Stimulated activated CD4-positive, alpha-beta T cell treated with anti-CD3 and anti-CD28 coated beads, TNF-alpha, amount 100 ng/mL, for 24 hours (primary cell): ENCODE data around the gene C13orf46.

ENCODE experiments used
- DNase-seq, 3 experiments: peaks; one replicate each; pipeline ENCODE4 v3.0.0-alpha.2; 2020; ENCODE audit warnings: low read depth in 3 of 3

Gene C13orf46

GRCh38 chr13:114010401-114011101, 36.7 kb upstream of the C13orf46 start:
- DNase-seq, result no peak

- no peak for DNase-seq
These were observed 35.9 kb upstream of the C13orf46 start for GRCh38 chr13:114009590-114010400.

GRCh38 chr13:114008964-114009589, 35.2 kb upstream of the C13orf46 start:
- DNase-seq, result no peak

- DNase-seq, result no peak
These were observed 33.7 kb upstream of the C13orf46 start for GRCh38 chr13:114007566-114007965.

GRCh38 chr13:114005206-114005724, 31.4 kb upstream of the C13orf46 start:
- DNase-seq, result no peak

- no peak for DNase-seq
These were observed 30.7 kb upstream of the C13orf46 start for GRCh38 chr13:114004420-114005205.

- no peak for DNase-seq
These were observed 29.0 kb upstream of the C13orf46 start for GRCh38 chr13:114002771-114003321.

GRCh38 chr13:114002009-114002544, 28.2 kb upstream of the C13orf46 start:
- no peak for DNase-seq

GRCh38 chr13:114001331-114002008, 27.6 kb upstream of the C13orf46 start:
- no peak for DNase-seq

- DNase-seq, result no peak
These were observed 26.5 kb upstream of the C13orf46 start for GRCh38 chr13:114000151-114001040.

GRCh38 chr13:113999618-113999910, 25.7 kb upstream of the C13orf46 start:
- no peak for DNase-seq

GRCh38 chr13:113998781-113999617, 25.1 kb upstream of the C13orf46 start:
- DNase-seq, result no peak

- no peak for DNase-seq
These were observed 24.2 kb upstream of the C13orf46 start for GRCh38 chr13:113997845-113998751.

GRCh38 chr13:113996912-113997745, 23.3 kb upstream of the C13orf46 start:
- no peak for DNase-seq

- DNase-seq, result no peak
These were observed 22.4 kb upstream of the C13orf46 start for GRCh38 chr13:113996081-113996911.

- DNase-seq, result no peak
These were observed 21.2 kb upstream of the C13orf46 start for GRCh38 chr13:113995051-113995601.
